ENCODE measurements around the gene PGRMC2. TPM values are rescaled to one million over a fixed set of nuclear protein-coding genes. Genes with fewer than 3 reads are reported as not detected.

Gene PGRMC2
- total and polyA plus RNA-seq, 2 of the 8 experiments (the other 6 are each of a cell fraction or from before 2014, with no cell fraction given) = 9.5 to 85.3 TPM

- H2BK5ac ChIP-seq (ENCODE audit: low read depth, low read length) = no peak overlapping the region
- peaks cover 0 to 8% (median 3%) of the 10 kb centered on the region in 4 experiments; a peak in 4 of 7 replicates for H3K4me1 ChIP-seq (replicated peaks in 1 of 4; ENCODE audit: control insufficient read depth in 3 of 4, insufficient read depth in 4 of 4, low read length in 3 of 4)
- no peak for DNase-seq (ENCODE audit: low read depth in 1 of 2, low spot score in 2 of 2)
- no peak overlapping the region for H3K27ac ChIP-seq (ENCODE audit: low read depth, low read length)
- H3K36me3 ChIP-seq (ENCODE audit: control insufficient read depth in 2 of 4, insufficient read depth in 4 of 4, low read length in 3 of 4) = peaks cover 0 to under 1% (median 0%) of the 10 kb centered on the region in 4 experiments; a peak in 1 of 8 replicates
- H3K23me2 ChIP-seq (ENCODE audit: low read depth, low read length) = peaks cover 10% of the 10 kb centered on the region
- no peak overlapping the region for H3K18ac ChIP-seq (ENCODE audit: extremely low read depth, low read length)
- no peak overlapping the region for H3K9ac ChIP-seq (replicated peaks in 1 of 4; ENCODE audit: extremely low read depth in 1 of 4, low read depth in 3 of 4, low read length in 3 of 4)
- H2AFZ ChIP-seq (ENCODE audit: low read length) = no peak overlapping the region
- FAIRE-seq = no peak
- no peak overlapping the region for H3K23ac ChIP-seq (ENCODE audit: insufficient read length)
- H4K91ac ChIP-seq (replicated peaks; ENCODE audit: insufficient read length, low read length) = no peak overlapping the region
- no peak overlapping the region for H3K56ac ChIP-seq (replicated peaks; ENCODE audit: insufficient read length, low read depth, low read length)
- H3K79me1 ChIP-seq (ENCODE audit: low read depth, low read length) = no peaks in the 10 kb centered on the region
- H2AK5ac ChIP-seq (ENCODE audit: low read depth, low read length) = no peak overlapping the region
- H2BK15ac ChIP-seq (ENCODE audit: low read length) = no peak overlapping the region
- peak overlapping the region; percentile 91 to 98; a peak in 1 of 4 replicates for H3K4me2 ChIP-seq (ENCODE audit: insufficient read depth in 1 of 2, low read depth in 2 of 2, low read length in 2 of 2)
- H3K27me3 ChIP-seq (replicated peaks in 1 of 4; ENCODE audit: control insufficient read depth in 3 of 4, extremely low read depth in 1 of 4, insufficient read depth in 3 of 4, low read length in 3 of 4) = no peaks in the 10 kb centered on the region
- ChIA-PET CTCF (ENCODE audit: partially characterized antibody) (interaction anchor here (1.0 to 1.1 kb wide), 2 partner anchors 16 to 66 kb away, joined by 4 to 6 read pairs; no protein-coding TSS in a partner anchor), POLR2A (ENCODE audit: partially characterized antibody) (interaction anchor here (0.7 to 3.0 kb wide), 3 partner anchors 16 to 523 kb away, joined by 3 to 12 read pairs (median 3); no protein-coding TSS in a partner anchor)
- H3K79me2 ChIP-seq (ENCODE audit: control insufficient read depth in 1 of 2, insufficient read depth in 2 of 2, low read length in 2 of 2) = peaks cover 5 to 36% of the 10 kb centered on the region in 2 experiments
- no peak overlapping the region for H2BK12ac ChIP-seq (ENCODE audit: low read depth, low read length)
- 86% methylated on average over 2 of the region's 2 CpGs; no CpG with 5 or more reads in 1 of the 2 experiments for WGBS, 2 experiments (ENCODE audit: extremely low coverage in 1 of 2, insufficient coverage in 1 of 2, insufficient read length in 1 of 2, insufficient replicate concordance in 2 of 2, low coverage in 1 of 2, low lambda C conversion rate in 2 of 2, missing lambda C conversion rate in 1 of 2)
- H3K9me3 ChIP-seq (ENCODE audit: insufficient read depth in 2 of 2, low read depth in 1 of 2, low read length in 1 of 2) = no peaks in the 10 kb centered on the region
- H2BK20ac ChIP-seq (ENCODE audit: low read length) = no peak overlapping the region
- H3K4me3 ChIP-seq (ENCODE audit: extremely low read depth in 1 of 4, insufficient read depth in 2 of 4, low read depth in 3 of 4, low read length in 4 of 4) = peak overlapping the region in 1 of 4 experiments; percentile 95; a peak in 2 of 8 replicates
- H4K20me1 ChIP-seq (replicated peaks in 1 of 2; ENCODE audit: control insufficient read depth in 1 of 2, insufficient read depth in 2 of 2, low read length in 2 of 2) = peaks cover 0 to 2% of the 10 kb centered on the region in 2 experiments
- H2BK120ac ChIP-seq (replicated peaks; ENCODE audit: low read depth, low read length) = no peak overlapping the region
- H3K4ac ChIP-seq (replicated peaks; ENCODE audit: insufficient read length, low read depth, low read length) = no peak overlapping the region
- no peak overlapping the region for H4K8ac ChIP-seq (ENCODE audit: extremely low read depth, insufficient read depth, low read length)
- no peak overlapping the region for H4K5ac ChIP-seq (ENCODE audit: insufficient read length, low read depth, low read length)
- no peak overlapping the region for H3K14ac ChIP-seq (ENCODE audit: insufficient read length)
- no peak for TF ChIP-seq RXRA (IDR thresholded peaks at IDR 0.05; ENCODE audit: insufficient read depth, low read depth, low read length)
- TF ChIP-seq GTF2F1 (IDR thresholded peaks at IDR 0.05; ENCODE audit: borderline replicate concordance, low read depth, low read length) = no peak
- TF ChIP-seq, protein P1, sequence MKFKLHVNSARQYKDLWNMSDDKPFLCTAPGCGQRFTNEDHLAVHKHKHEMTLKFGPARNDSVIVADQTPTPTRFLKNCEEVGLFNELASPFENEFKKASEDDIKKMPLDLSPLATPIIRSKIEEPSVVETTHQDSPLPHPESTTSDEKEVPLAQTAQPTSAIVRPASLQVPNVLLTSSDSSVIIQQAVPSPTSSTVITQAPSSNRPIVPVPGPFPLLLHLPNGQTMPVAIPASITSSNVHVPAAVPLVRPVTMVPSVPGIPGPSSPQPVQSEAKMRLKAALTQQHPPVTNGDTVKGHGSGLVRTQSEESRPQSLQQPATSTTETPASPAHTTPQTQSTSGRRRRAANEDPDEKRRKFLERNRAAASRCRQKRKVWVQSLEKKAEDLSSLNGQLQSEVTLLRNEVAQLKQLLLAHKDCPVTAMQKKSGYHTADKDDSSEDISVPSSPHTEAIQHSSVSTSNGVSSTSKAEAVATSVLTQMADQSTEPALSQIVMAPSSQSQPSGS (IDR thresholded peaks at IDR 0.05; ENCODE audit: low read length) = no peak
- no peak for TF ChIP-seq HDAC2 (IDR thresholded peaks at IDR 0.05; ENCODE audit: borderline replicate concordance in 1 of 2, low read depth in 2 of 2, low read length in 2 of 2)
- no peak for TF ChIP-seq SAP30 (IDR thresholded peaks at IDR 0.05; ENCODE audit: insufficient read depth, insufficient replicate concordance, low read length)
- no peak for TF ChIP-seq SUZ12 (IDR thresholded peaks at IDR 0.05; ENCODE audit: low read length)
- no peak for TF ChIP-seq RFX5 (IDR thresholded peaks at IDR 0.05; ENCODE audit: borderline replicate concordance, low read depth, low read length)
- no peak for TF ChIP-seq CEBPB (IDR thresholded peaks at IDR 0.05; ENCODE audit: low read depth, low read length)
- TF ChIP-seq BCL11A (IDR thresholded peaks at IDR 0.05; ENCODE audit: low read depth in 2 of 2, low read length in 2 of 2) = no peak
- TF ChIP-seq TBP (IDR thresholded peaks at IDR 0.05; ENCODE audit: low read depth, low read length) = no peak
These were observed 2.0 kb upstream of the PGRMC2 start for GRCh38 chr4:128289523-128290158.
